ENCODE measurements around the gene CCDC3. TPM values are rescaled to one million over a fixed set of nuclear protein-coding genes. Genes with fewer than 3 reads are reported as not detected.

Gene CCDC3
- polyA plus RNA-seq, 1 donor from 2014 or later, result 3.8 TPM

- H4K20me1 ChIP-seq (ENCODE audit: insufficient read depth), result no peaks in the 10 kb centered on the region
- H3K9me3 ChIP-seq (ENCODE audit: low read length), result peaks cover 3% of the 10 kb centered on the region
- H3K4me2 ChIP-seq (ENCODE audit: low read length), result no peak overlapping the region
- H3K27me3 ChIP-seq (ENCODE audit: insufficient read depth, low read depth, low read length), result no peaks in the 10 kb centered on the region
- no peak overlapping the region for H2AFZ ChIP-seq (ENCODE audit: low read depth, low read length)
- no peaks in the 10 kb centered on the region for H3F3A ChIP-seq (ENCODE audit: insufficient read depth, low read length, poor library complexity, severe bottlenecking)
- no peaks in the 10 kb centered on the region for H3K9me2 ChIP-seq (ENCODE audit: insufficient read depth, low read length)
- no peak for TF ChIP-seq REST (IDR thresholded peaks at IDR 0.05; ENCODE audit: borderline replicate concordance)
- no peak for TF ChIP-seq CTCF (IDR thresholded peaks at IDR 0.05; ENCODE audit: poor library complexity, severe bottlenecking)
- no peak for TF ChIP-seq RAD21 (conservative IDR thresholded peaks at IDR 0.05)
- TF ChIP-seq EP300 (conservative IDR thresholded peaks at IDR 0.05; ENCODE audit: poor library complexity, severe bottlenecking), result no peak
- no peaks in the 10 kb centered on the region for H3K36me3 ChIP-seq (ENCODE audit: insufficient read depth, low read length)
- no peaks in the 10 kb centered on the region for H3K79me2 ChIP-seq (replicated peaks; ENCODE audit: insufficient read depth, low read length)
- no peak overlapping the region for H3K27ac ChIP-seq (ENCODE audit: low read length)
- no peak overlapping the region for H3K4me3 ChIP-seq (ENCODE audit: low read length)
- H3K9ac ChIP-seq (ENCODE audit: low read length), result no peak overlapping the region
Observed at GRCh38 chr10:12957081-12957480, 44.4 kb downstream of the CCDC3 start.

- Histone ChIP-seq H3K4me2 (ENCODE audit: low read length) (no peak overlapping the region), H2AFZ (ENCODE audit: low read depth, low read length) (no peak overlapping the region), H3K79me2 (replicated peaks; ENCODE audit: insufficient read depth, low read length) (no peaks in the 10 kb centered on the region), H3K27me3 (ENCODE audit: insufficient read depth, low read depth, low read length) (no peaks in the 10 kb centered on the region), H4K20me1 (ENCODE audit: insufficient read depth) (no peaks in the 10 kb centered on the region), H3K4me3 (ENCODE audit: low read length) (no peak overlapping the region), H3F3A (ENCODE audit: insufficient read depth, low read length, poor library complexity, severe bottlenecking) (no peaks in the 10 kb centered on the region), H3K9me3 (ENCODE audit: low read length) (peaks cover 3% of the 10 kb centered on the region), H3K36me3 (ENCODE audit: insufficient read depth, low read length) (no peaks in the 10 kb centered on the region), H3K9me2 (ENCODE audit: insufficient read depth, low read length) (no peaks in the 10 kb centered on the region), H3K9ac (ENCODE audit: low read length) (no peak overlapping the region), H3K27ac (ENCODE audit: low read length) (no peak overlapping the region)
- TF ChIP-seq CTCF (IDR thresholded peaks at IDR 0.05; ENCODE audit: poor library complexity, severe bottlenecking) (no peak), EP300 (conservative IDR thresholded peaks at IDR 0.05; ENCODE audit: poor library complexity, severe bottlenecking) (no peak)
Observed at GRCh38 chr10:12954866-12955265, 46.6 kb downstream of the CCDC3 start.

GRCh38 chr10:12950583-12951128, 50.9 kb downstream of the CCDC3 start:
- H3K9me3 ChIP-seq (ENCODE audit: low read length), result peaks cover 3% of the 10 kb centered on the region
- H3K27me3 ChIP-seq (ENCODE audit: insufficient read depth, low read depth, low read length), result no peaks in the 10 kb centered on the region
- TF ChIP-seq SMC3 (conservative IDR thresholded peaks at IDR 0.05; ENCODE audit: poor library complexity), result no peak
- TF ChIP-seq RAD21 (conservative IDR thresholded peaks at IDR 0.05), result no peak
- no peak for TF ChIP-seq CTCF (IDR thresholded peaks at IDR 0.05; ENCODE audit: poor library complexity, severe bottlenecking)
- no peak for TF ChIP-seq EZH2 (IDR thresholded peaks at IDR 0.05; ENCODE audit: borderline replicate concordance, insufficient read depth, low read length, poor library complexity, severe bottlenecking)
- no peak for TF ChIP-seq EP300 (conservative IDR thresholded peaks at IDR 0.05; ENCODE audit: poor library complexity, severe bottlenecking)
- no peak for TF ChIP-seq REST (IDR thresholded peaks at IDR 0.05; ENCODE audit: borderline replicate concordance)
- no peak for TF ChIP-seq TAF1 (IDR thresholded peaks at IDR 0.05; ENCODE audit: low read depth)

More at GRCh38 chr10:12950583-12951128, 50.9 kb downstream of the CCDC3 start:
- Histone ChIP-seq H3K4me2 (ENCODE audit: low read length) (no peak overlapping the region), H4K20me1 (ENCODE audit: insufficient read depth) (no peaks in the 10 kb centered on the region), H2AFZ (ENCODE audit: low read depth, low read length) (no peak overlapping the region), H3F3A (ENCODE audit: insufficient read depth, low read length, poor library complexity, severe bottlenecking) (no peaks in the 10 kb centered on the region), H3K79me2 (replicated peaks; ENCODE audit: insufficient read depth, low read length) (no peaks in the 10 kb centered on the region), H3K36me3 (ENCODE audit: insufficient read depth, low read length) (no peaks in the 10 kb centered on the region), H3K27ac (ENCODE audit: low read length) (no peak overlapping the region), H3K9ac (ENCODE audit: low read length) (no peak overlapping the region), H3K4me3 (ENCODE audit: low read length) (no peak overlapping the region), H3K9me2 (ENCODE audit: insufficient read depth, low read length) (no peaks in the 10 kb centered on the region)

All from neural cell (in vitro differentiated cells).